Activated T-cell treated with anti-CD3 and anti-CD28 coated beads for 4 hours (primary cell): ENCODE data around the gene GULP1.
"Not testable (repeated sequence)": the region's sequence is repeated elsewhere in the genome, so short reads cannot be mapped to it uniquely, and the experiment has no call there.

ENCODE experiments used
- DNase-seq: peaks from one replicate; pipeline ENCODE4 v3.0.0-alpha.2; 2020

GULP1 gene

DNA sequence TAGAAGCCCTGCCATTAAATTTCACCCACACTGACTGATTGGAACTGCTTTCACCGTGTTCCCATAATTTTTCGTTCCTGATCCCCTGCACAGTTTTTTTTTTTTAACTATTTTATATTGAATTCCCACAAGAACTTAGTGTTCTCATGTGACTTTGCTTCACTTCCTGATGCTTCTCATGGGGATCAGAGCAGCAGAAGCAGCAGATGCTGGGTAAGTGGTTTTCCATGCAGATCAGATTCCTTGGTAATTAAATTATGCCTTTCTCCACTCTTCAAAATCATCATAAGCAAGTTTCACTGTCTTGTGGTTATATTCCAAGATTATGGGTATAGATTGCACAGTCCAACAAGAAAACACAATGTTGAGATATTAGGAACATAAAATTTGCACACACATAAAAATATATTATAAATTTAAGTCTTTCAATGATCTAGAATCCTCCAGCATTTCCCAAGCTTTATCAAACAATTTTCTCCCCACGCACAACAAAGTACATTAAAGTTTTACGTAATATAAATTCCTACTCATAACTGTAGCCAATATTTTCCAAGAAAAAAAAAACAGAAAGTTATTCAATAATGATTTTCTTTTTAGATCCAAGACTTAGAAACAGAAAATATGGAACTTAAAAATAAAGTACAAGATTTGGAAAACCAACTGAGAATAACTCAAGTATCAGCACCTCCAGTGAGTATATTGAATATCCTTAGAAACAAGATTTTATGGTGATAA, 277.9 kb downstream of the GULP1 start:
- no peak for DNase-seq

- DNase-seq: no peak
These were observed 278.7 kb downstream of the GULP1 start for GRCh38 chr2:188570370-188570769.

GRCh38 chr2:188571543-188572303, 280.0 kb downstream of the GULP1 start:
- no peak for DNase-seq

DNA sequence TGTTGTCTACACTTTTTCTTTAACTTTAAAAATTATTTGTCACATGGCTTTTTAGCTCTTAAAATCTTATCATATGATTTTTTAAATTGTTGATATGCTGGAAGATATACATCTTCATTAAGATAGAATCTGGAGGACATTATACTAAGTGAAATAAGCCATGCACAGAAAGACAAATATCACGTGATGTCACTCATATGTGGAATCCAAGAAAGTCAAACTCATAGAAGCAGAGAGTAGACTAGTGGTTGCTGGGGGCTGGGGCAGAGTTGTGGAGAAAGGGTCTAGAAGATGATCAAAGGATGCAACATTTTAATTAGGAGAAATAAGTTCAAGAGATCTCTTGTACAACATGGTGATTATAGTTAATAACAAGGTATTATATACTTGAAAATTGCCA, 280.9 kb downstream of the GULP1 start:
- no peak for DNase-seq

DNA sequence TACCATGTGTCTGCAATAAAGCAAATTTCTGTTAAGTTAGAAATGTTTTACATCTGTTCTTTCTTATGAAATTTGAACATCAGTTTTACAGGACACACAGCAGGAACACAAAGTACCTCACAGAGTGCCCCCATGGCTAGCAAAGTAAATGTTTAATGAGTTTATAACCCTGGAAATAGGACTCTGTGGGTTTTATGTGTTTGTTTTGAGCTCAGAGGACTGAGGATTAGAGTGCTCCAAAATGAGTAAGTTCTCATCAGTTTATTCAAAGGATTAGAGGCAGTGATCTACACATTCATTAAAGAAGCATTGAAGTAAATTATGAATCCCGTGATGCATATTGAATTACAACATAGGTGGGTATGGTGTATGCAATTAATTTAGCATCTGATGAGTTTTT, 281.8 kb downstream of the GULP1 start:
- no peak for DNase-seq

- DNase-seq: no peak
These were observed 284.3 kb downstream of the GULP1 start for GRCh38 chr2:188576006-188576405.

GRCh38 chr2:188576651-188577050, 285.0 kb downstream of the GULP1 start:
- no peak for DNase-seq

- DNase-seq: no peak
These were observed 285.6 kb downstream of the GULP1 start for GRCh38 chr2:188577231-188577630.

DNA sequence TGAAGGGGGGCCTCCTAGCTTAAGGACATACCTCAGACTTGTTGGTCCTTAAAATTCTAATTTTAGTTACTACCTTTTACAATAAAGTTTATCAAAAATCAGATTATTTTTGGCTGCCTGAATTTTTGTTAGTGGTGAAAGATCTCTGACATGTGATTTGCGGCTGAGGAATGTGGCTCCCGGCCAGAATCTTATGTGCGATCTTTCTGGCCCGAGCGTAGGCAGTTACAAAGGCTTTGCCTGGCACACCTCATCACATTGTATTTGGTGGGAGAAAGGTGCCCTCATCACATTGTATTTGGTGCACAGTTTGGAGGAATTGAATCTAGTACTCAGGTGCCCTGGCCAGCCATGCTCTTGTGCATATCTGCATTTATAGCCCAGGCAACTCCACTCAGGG, 289.1 kb downstream of the GULP1 start:
- no peak for DNase-seq

- DNase-seq: no peak
These were observed 290.5 kb downstream of the GULP1 start for GRCh38 chr2:188582211-188582610.

- no peak for DNase-seq
These were observed 296.6 kb downstream of the GULP1 start for GRCh38 chr2:188588235-188588634.

DNA sequence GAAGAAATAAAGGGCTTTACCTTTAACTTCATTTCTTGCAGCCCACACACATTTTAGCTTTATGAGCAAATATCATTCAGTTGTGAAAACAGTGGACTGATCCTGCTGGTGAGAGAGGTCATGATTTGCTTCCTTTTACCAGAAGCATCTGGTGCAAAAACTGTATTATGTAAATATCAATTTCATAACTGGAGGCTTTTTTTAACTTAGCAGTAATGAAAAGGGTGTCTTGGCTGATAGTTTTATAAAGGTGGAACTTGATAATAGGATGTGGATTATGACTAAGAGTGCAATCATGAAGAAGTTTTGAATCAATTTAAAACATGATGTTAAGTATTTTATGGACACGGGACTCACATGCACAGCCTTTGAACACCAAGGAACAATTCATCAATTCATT, 304.4 kb downstream of the GULP1 start:
- no peak for DNase-seq

DNA sequence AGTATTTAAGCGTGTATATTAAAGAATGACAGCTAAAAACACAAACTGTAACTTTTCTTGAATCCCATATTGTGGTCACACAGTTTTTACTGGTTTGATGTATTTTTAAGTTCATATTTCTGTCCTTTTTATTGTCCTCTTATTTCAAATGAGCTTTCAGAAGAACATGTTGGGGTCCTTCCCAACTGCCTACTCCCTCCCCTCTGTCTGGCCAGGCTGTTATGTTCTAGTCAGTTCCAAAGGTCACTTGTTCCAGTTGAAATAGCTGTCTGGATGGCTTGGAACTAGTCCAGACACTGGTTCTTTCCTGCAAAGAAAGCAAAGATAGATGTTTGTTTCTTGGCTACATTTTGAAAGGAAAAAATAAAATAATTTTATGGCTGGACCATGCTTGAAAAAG, 306.9 kb downstream of the GULP1 start:
- no peak for DNase-seq

DNA sequence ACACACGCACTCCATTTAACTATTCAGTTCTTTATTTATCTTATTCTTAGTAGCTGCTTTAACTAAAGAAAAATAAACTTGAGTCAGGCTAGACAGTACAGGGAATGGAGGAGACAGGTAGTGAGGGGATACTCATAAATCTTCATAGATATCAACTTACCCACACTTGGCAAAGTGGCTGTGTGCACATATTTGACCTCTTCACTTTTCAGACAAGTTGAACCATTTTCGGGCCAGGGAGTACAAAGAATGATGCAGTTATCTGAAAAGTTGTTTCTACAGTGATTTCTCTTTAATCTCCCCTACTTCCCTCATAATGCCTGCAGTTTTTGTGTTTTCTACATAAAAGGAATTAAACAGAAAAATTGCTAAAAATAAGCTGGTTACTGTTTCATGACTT, 307.5 kb downstream of the GULP1 start:
- no peak for DNase-seq

DNA sequence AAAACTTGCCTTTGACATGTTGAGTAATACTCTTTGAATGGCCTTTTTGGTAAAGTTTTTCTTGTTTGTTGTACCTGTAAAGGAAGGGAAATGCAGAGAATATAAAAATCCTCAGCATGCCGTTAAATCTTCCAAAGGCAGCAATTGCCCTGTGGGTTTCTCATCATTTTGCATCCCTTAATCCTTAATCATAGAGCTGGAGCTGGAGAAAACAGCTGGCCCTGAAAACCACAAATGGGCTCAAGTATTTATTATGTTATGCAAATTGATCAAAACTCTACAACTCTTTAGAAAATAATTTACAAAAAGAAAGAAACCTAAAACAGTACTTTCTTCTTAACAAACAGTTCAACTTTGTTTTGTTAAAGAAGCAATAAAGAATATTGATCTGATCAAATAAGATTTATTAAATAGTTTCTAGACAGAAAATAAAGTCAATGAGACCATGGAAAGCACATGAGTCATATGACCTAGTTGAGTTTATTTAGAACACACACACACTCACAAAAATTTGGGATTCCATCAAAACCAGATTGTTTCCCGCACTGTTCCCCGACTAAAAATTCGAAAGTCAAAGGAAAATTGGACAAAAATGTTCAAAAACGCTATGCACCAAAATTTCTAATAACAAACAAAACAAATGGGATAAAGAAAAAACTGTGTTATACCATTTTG, 309.0 kb downstream of the GULP1 start:
- no peak for DNase-seq

DNA sequence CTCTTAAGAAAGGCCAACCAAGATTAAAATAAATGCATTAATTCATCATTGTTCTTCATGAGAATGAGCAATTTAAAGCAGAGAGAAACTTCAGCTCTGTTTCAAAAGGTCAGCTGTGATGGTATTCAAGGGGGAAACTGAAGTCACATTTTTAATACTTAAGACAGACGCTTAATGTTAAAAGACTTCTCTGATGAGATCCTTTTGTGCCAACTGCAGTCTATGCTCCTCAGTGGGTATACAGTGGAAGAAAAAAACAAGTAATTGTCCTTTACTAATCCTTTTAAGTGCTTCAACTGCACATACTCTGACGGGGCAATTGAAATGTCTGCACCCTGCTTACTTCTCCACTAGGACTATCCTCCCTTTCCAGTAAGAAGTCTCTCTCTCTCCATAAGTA, 309.7 kb downstream of the GULP1 start:
- no peak for DNase-seq

GRCh38 chr2:188601927-188602326, 310.3 kb downstream of the GULP1 start:
- no peak for DNase-seq

GRCh38 chr2:188604579-188604978, 312.9 kb downstream of the GULP1 start:
- no peak for DNase-seq

- DNase-seq: not testable (repeated sequence)
These were observed 314.2 kb downstream of the GULP1 start for GRCh38 chr2:188605609-188606584.

GRCh38 chr2:188606596-188606995, 314.9 kb downstream of the GULP1 start:
- DNase-seq: not testable (repeated sequence)

GRCh38 chr2:188607501-188607900, 315.8 kb downstream of the GULP1 start:
- DNase-seq: no peak

DNA sequence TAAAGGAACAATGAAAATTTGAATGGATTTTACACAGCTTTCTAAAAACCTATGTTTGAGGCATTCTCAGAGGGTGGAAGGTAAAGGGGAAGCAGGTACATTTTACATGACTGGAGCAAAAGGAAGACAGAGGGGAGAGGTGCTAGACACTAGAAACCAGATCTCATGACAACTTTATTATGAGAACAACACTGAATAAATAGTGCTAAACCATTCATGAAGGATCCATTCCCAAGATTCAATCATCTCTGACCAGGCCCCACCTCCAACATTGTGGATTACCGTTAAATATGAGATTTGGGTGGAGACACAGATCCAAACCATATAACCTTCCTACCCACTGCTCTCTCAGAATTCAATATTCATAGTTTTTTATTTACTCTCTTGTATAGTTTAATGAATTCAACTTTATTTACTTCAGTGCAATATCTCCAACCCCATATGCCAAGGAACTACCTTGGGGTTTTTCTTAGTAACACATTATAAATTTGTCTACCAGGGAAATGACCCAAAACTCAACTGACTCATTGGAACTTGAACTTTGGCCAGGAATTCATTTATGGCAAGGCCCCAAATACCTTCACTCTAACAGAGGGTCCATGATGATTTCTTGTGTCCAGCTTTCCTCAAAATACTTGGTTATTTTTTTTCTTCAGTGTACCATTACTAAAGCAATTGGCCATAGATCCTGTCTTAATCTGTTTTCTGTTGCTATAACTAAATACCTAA, 317.8 kb downstream of the GULP1 start:
- DNase-seq: no peak
